K562 (cell line): ENCODE measurements around the gene PA2G4. TPM values are rescaled to one million over a fixed set of nuclear protein-coding genes. Genes with fewer than 3 reads are reported as not detected.

Experiments
- E2F8 ChIP-seq: fragments of 450-650 bp; IDR thresholded peaks from 2 replicates; pipeline ENCODE4 v1.7.1; 2018; ENCODE audit warnings: mild to moderate bottlenecking, low read depth; ENCODE audit not compliant: partially characterized antibody
- ETV1 ChIP-seq: fragments of 450-650 bp; conservative IDR thresholded peaks from 2 replicates; pipeline ENCODE4 v1.6.1; 2016; ENCODE audit warnings: missing genetic modification characterization, control low read depth, low read depth, missing compliant biosample characterization
- HNRNPUL1 ChIP-seq: fragments of 200-400 bp; formaldehyde crosslinking; IDR thresholded peaks from 2 replicates; pipeline ENCODE4 v1.6.1; 2017; ENCODE audit warnings: low read length
- ILK ChIP-seq: fragments of 450-650 bp; IDR thresholded peaks from 2 replicates; pipeline ENCODE4 v1.6.1; 2016; ENCODE audit warnings: missing genetic modification characterization, low read depth, mild to moderate bottlenecking, missing compliant biosample characterization, moderate library complexity, borderline replicate concordance
- KHSRP ChIP-seq: fragments of 450-650 bp; IDR thresholded peaks from 2 replicates; pipeline ENCODE4 v1.6.1; 2017
- MIER1 ChIP-seq: fragments of 450-650 bp; IDR thresholded peaks from 2 replicates; pipeline ENCODE4 v1.6.1; 2016; ENCODE audit warnings: antibody characterized with exemption, mild to moderate bottlenecking, low read depth
- PHF8 ChIP-seq: fragments of 200-600 bp; sonication (generic); IDR thresholded peaks from 2 replicates; pipeline ENCODE4 v1.6.1; 2012; ENCODE audit warnings: mixed run types, mild to moderate bottlenecking, inconsistent platforms, low read length, moderate library complexity, borderline replicate concordance
- POLR2G ChIP-seq: fragments of 200-400 bp; formaldehyde crosslinking; IDR thresholded peaks from 2 replicates; pipeline ENCODE4 v1.6.1; 2017; ENCODE audit warnings: low read depth, mild to moderate bottlenecking, antibody characterized with exemption, low read length, moderate library complexity
- RAD21 ChIP-seq, 2 experiments: fragments of 250-450 bp in 1 of 2; fragments of 450-650 bp in 1 of 2; sonication (Bioruptor Pico) in 1 of 2; formaldehyde crosslinking in 1 of 2; IDR thresholded peaks in 1 of 2; conservative IDR thresholded peaks in 1 of 2; 2 replicates each; pipeline versions ENCODE4 v1.4.0 to v1.8.0; 2020 to 2022; ENCODE audit warnings: mild to moderate bottlenecking in 2 of 2, moderate library complexity in 1 of 2
- RAD51 ChIP-seq: fragments of 450-650 bp; IDR thresholded peaks from 2 replicates; pipeline ENCODE4 v1.7.1; 2016; ENCODE audit warnings: low read depth, mild to moderate bottlenecking, borderline replicate concordance
- RBM15 ChIP-seq: fragments of 200-400 bp; formaldehyde crosslinking; IDR thresholded peaks from 2 replicates; pipeline ENCODE4 v1.6.1; 2018; ENCODE audit warnings: mild to moderate bottlenecking, low read length, moderate library complexity; ENCODE audit not compliant: insufficient read depth
- SMC3 ChIP-seq: conservative IDR thresholded peaks from 2 replicates; pipeline ENCODE4 v1.6.1; 2011; ENCODE audit warnings: low read depth, low read length, improper control_type of control experiment; ENCODE audit not compliant: insufficient read depth
- USF1 ChIP-seq: sonication (generic); formaldehyde crosslinking; IDR thresholded peaks from 2 replicates; pipeline ENCODE4 v1.9.0; 2022; ENCODE audit warnings: mild to moderate bottlenecking, missing genetic modification reagents
- ZBTB11 ChIP-seq, 3 experiments: fragments of 200-800 bp in 1 of 3; fragments of 250-450 bp in 1 of 3; fragments of 450-650 bp in 1 of 3; sonication (Bioruptor Pico) in 1 of 3; sonication (Bioruptor generic) in 1 of 3; formaldehyde crosslinking in 1 of 3; IDR thresholded peaks; 2 replicates each; pipeline versions ENCODE4 v1.6.1 to v1.8.0; 2016 to 2022; ENCODE audit warnings: mild to moderate bottlenecking in 2 of 3, missing genetic modification characterization in 2 of 3, missing compliant biosample characterization in 1 of 3, moderate library complexity in 1 of 3
- ZNF277 ChIP-seq: fragments of 250-450 bp; sonication (Bioruptor Pico); IDR thresholded peaks from 2 replicates; pipeline ENCODE4 v1.8.0; 2022; ENCODE audit warnings: inconsistent platforms, mild to moderate bottlenecking, moderate library complexity, borderline replicate concordance
- ZNF75A ChIP-seq: fragments of 450-650 bp; formaldehyde crosslinking; IDR thresholded peaks from 2 replicates; pipeline ENCODE4 v1.4.0; 2020; ENCODE audit warnings: mild to moderate bottlenecking
- polyA plus RNA-seq, 8 experiments: library from polyadenylated mRNA; depleted of rRNA in 4 of 8; stranded (reverse) in 5 of 8; unstranded in 3 of 8; fragments of >200 nt; fragmentation: Nextera tagmentation in 2 of 8; fragmentation: Illumina TruSeq in 1 of 8; extraction: Ambion mirVana in 2 of 8; extraction: Trizol in 1 of 8; gene quantifications; 2 replicates each; pipeline versions ENCODE4 v1.2.1 to v1.2.3, GENCODE V29; 2011 to 2014; ENCODE audit warnings: inconsistent platforms in 1 of 8, missing spikeins in 1 of 8
- total RNA-seq, 7 experiments: library from RNA; depleted of rRNA in 6 of 7; stranded (reverse); fragments of >200 nt in 6 of 7; fragmentation: Illumina TruSeq in 2 of 7; extraction: Trizol in 2 of 7; gene quantifications; 2 replicates each; pipeline versions ENCODE4 v1.2.1 to v1.2.3, GENCODE V29; 2011 to 2021; ENCODE audit warnings: low replicate concordance in 1 of 7

The PA2G4 gene
- total and polyA plus RNA-seq, 9 of the 15 experiments (the other 6 are each of a cell fraction or from before 2014, with no cell fraction given): 230 to 925 (median 638) TPM

- TF ChIP-seq RAD51 (peak; percentile 6; the same call in 1 of the 2 replicates), MIER1 (peak; percentile 75), KHSRP (no peak), USF1 (CRISPR knock-in tag) (no peak), ILK (no peak), E2F8 (peak; percentile 75), RAD21 (CRISPR knock-in tag; conservative IDR thresholded peaks at IDR 0.05 in 1 of 2, IDR thresholded peaks at IDR 0.05 in 1 of 2) (0 out of 4 replicates have a peak, but pooled peaks have one; percentile 1 to 29), SMC3 (0 out of 2 replicates have a peak, but pooled peaks have one; percentile 23), ZBTB11 (CRISPR knock-in tag; IDR thresholded peaks at IDR 0.05) (peak in 2 of 3 experiments; percentile 38 to 95; a peak in 3 of 6 replicates), PHF8 (peak; percentile 96), RBM15 (no peak), ETV1 (tag) (peak; percentile 72), POLR2G (peak; percentile 82), ZNF75A (CRISPR knock-in tag) (no peak), ZNF277 (CRISPR knock-in tag) (no peak), HNRNPUL1 (no peak)
Measured at GRCh38 chr12:56116267-56117081, 12.1 kb downstream of the PA2G4 start, which contains the start of gene RPL41 (continued).
